Measurements from ENCODE around the gene PPFIBP2.

PPFIBP2 gene

DNA sequence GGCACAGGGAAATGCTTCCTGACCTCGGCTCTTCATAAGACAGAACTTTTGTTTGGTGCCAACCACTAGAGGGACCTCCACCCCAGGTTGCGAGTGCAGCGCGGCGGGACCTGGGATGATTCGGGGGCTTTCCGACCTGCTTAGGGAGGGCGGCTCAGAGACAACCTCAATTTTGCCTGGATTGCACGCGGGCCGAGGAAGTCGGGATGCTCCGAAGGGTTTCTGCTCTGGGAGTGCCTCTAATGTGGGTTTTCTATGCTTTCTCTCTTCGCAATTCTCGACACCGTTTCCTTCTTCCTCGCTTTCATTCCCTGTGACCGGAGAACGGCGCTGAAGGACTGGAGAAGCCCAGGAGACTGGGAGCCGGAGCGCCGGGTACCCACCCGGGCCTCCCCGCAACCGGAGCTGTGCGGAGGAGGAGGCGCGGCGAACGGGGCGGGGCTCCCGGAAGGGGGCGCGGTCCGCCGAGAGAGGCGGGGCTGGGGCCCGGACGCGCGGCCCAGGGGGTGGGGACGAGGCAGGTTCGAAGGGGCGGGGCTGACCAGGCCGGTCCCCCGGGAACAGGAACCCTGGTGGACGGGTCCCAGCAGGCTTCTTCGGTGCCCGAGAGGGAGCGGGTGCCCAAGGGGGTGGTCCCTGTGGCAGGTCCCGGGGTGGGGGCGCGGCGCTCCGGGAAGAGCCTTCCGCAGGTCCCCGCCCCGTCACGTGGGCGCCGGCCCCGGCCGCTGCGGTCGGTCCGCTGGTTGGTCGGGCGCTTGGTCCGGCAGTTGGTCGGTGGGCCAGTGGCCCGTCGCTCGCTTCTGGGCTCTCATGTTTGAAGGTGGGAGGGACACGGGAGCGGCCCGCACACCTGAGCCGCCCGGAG lies at the start of gene PPFIBP2:
PPFIBP2 (plus strand) TSS at position 766 of the 865 bp plus-strand sequence. CDS start 35,477 bp downstream, outside the sequence.
- in situ Hi-C loops (cut with HindIII; ENCODE audit: low sequenced_read_pairs), result loop anchor here (10.0 to 25.0 kb wide), 2 partner anchors 174 to 609 kb away; no protein-coding TSS in a partner anchor

DNA sequence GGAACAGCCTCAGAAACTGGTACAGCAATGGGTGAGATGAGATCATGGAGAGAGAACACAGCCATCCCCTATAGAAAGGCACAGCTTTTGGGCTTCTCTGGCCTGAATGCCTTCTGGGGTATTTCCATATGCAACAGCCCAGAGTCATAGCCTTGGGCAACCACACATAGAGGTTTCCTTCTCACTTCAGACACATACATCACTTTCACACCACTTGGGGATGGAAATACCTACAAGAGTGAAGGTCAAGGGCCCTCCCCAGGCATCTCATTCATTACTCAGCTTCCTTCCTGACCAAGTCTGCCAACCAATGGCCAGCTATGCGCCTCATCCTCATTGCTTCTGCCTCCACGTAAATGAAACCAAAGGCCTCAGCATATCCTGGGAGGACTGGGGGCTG lies 46.1 kb upstream of the PPFIBP2 start:
- in situ Hi-C loops (cut with HindIII; ENCODE audit: low sequenced_read_pairs), result no loop called here

DNA sequence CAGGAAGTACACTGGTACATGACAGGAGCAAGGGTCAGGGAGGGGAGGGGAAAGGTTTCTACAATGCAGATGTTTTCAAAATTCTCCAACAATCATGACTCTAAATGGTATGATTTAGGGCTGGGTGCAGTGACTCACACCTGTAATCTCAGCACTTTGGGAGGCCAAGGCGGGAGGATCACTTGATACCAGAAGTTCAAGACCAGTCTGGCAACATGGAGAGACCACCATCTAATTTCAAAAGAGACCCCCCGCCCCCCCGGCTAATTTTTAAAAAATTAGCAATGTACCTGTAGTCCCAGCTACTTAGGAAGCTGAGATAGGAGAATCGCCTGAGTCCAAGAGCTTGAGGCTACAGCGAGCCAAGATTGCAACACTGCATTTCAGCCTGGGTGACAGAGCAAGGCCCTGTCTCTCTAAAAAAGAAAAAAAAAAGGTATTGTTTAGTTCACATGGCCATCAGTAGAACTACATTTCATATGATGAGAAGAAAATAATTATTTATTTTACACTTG lies 44.4 kb upstream of the PPFIBP2 start:
- in situ Hi-C loops (cut with HindIII; ENCODE audit: low sequenced_read_pairs), result no loop called here

DNA sequence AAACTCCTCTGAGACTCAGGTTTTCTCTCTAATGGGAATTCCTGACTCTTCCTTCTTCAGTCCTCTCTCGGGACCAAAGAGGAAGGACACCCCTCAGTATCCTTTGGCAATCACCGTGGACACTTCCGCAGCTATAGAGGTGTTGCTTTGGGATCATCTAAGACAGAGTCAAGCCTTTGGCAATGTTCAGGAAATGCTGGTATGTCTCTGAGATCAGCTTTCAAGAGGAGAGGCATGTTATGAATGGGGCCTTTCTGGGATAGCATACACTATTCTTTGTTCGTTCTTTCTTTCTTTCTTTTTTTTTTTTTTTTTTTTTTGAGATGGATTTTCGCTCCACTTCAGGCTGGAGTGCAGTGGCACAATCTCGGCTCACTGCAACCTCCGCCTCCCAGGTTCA lies 42.7 kb upstream of the PPFIBP2 start:
- in situ Hi-C loops (cut with HindIII; ENCODE audit: low sequenced_read_pairs), result no loop called here

DNA sequence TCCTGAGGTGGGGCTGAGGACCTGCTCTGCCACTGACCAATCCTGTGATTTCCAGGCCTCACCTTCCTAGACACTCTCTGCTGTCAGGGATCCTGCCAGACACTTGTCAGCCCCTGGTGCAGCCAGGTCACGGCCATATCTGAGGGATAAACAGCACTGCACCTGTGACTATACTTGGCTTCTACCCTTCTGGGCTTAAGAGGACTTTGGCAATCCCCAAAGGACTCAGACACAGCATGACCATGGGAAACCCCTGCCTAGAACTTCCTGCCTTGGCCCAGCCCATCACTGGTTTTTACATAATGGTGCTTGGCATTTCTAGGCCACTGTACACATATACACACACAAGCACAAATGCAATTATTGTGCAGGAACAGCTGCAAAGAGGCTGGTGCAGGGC lies 40.1 kb upstream of the PPFIBP2 start:
- in situ Hi-C loops (cut with HindIII; ENCODE audit: low sequenced_read_pairs), result no loop called here

DNA sequence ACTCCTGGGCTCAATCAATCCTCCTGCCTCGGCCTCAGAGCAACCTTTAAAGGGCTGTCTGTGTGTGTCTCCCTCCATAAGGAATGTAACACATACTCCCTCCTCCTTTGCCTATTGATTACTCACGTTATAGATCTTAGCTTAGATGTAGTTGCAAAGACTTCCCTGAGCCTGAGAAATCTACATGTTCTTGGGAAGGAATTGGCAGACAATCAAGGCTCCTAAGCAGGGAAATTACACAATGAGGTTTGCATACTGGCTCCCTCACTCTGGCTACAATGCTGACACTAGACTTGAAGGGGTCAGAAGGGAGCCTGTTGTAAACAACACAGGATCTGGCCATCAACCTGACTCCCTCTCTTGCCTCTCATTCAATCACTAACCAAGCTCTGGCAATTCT lies 33.7 kb upstream of the PPFIBP2 start:
- in situ Hi-C loops (cut with HindIII; ENCODE audit: low sequenced_read_pairs), result no loop called here

DNA sequence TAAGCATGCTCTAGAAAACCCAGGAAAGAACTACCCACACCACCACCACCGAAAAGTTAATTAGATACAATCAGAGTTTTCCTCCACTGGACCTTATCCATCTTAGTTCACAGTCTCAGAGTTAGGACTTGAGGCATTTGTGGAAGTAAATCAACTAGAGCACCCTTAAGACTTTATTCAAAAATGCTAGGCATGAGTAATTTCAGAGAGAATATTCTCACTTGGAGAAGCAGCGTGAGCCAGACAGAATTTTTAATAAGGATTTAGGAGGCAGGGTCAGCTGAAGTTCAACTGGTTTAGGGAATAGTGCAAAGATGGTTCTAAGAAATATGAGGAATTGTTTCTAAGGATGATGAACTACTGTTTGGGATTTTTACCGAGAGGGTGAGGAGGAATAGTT lies 29.7 kb upstream of the PPFIBP2 start:
- in situ Hi-C loops (cut with HindIII; ENCODE audit: low sequenced_read_pairs), result no loop called here

DNA sequence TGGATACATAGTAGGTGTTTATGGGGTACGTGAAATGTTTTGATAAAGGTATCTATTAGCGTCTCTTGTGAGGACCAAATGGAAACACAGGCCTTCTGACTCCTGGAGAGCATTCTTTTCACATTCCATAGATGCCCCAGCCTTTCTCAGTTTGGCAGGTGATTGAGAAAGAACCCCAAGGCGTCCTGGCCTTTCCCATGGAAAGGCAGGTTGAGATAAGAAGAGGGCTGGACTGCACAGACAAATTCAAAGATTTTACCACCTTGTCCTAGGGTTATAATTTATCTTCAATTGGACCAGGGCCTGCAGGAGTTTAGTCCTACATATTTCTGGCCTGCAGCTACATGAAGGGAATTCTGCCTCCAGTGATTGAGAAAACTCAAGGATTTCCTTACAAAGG lies 29.2 kb upstream of the PPFIBP2 start:
- in situ Hi-C loops (cut with HindIII; ENCODE audit: low sequenced_read_pairs), result no loop called here

DNA sequence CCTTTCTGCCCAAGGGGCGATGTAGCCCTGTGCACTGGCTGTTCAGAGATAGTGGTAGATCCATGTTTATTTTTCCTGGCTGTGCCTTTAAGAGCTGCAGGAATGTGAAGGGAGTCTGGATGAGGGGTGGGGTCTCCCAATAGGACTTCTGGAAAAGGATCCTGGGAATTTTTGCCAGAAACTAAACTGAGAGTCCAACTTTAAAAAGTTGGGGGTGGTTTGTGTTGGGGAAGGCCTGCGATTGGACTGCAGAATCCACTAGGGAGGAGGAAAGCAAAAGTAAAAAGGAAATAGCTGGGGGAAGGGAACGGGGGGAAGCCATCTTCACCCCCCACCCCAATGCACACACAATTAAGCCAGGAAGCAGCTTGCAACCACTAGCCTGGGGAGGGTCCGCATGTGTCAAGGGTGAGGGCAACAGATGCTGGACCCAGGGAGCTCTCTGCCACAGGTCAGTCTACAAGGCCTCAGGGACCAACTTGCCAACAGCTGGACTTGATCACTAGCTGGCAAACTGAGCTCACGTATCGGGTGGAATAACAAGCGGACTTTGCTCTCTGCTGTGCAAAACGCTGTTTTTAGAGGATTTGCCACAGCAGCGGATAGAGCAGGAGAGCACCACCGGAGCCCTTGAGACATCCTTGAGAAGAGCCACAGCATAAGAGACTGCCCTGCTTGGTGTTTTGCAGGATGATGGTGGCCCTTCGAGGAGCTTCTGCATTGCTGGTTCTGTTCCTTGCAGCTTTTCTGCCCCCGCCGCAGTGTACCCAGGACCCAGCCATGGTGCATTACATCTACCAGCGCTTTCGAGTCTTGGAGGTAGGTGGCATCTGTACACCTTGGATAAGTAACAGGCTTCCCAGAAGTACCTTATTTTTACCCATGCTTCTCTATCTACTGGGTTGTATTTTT lies 28.4 kb upstream of the PPFIBP2 start, which contains the start of gene OLFML1:
OLFML1 (plus strand) TSS at position 321 of the 912 bp plus-strand sequence; CDS start at position 691, 370 bp downstream.
- in situ Hi-C loops (cut with HindIII; ENCODE audit: low sequenced_read_pairs), result no loop called here

DNA sequence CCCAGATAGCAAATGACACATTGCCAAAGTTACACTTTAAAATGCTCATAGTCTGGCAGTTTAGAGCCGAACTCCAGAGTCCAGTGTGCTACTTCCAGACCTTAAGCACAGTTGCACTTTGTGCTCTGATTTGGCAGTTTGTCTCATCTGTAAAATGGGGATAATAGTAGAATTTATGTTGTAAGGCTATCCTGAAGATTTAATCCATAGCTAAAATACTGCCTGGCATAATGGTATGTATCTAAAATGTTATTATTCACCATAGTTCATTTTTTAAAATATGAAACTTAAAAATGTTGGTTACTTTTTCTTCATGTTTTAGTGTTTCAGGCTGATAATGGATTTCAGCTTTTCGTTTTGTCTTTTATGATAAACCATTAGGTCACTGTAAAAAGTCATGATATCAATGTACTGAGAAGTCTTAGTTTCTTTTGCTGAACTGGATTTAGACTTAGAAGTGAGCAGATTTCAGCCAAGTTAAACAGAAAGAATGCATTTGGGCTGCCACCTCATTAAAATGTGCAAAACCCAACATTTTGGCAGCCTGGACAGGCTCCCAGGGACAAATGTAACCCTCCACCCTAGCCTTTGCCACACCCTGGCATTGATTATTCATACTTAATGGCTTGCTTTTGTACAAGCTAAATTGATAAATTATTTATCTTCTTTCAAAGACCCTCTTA lies 27.6 kb upstream of the PPFIBP2 start:
- in situ Hi-C loops (cut with HindIII; ENCODE audit: low sequenced_read_pairs), result no loop called here

DNA sequence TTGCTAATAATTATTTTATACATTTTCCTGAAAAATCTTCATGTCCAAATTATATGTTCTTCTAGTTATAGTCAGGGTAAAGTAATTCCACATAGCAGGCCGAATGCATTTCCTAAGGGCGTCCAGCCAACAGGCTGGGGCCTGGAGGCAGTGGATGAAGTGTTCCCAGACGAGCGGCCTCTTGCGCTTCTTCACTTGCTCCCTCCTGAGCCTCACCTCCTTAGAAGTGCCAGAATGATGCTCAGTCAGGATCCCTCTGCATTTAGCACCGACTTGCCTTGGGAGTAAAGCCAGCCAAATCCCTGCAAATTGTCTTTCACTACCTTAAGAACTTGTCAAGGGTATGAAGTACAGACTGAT lies 27.0 kb upstream of the PPFIBP2 start:
- in situ Hi-C loops (cut with HindIII; ENCODE audit: low sequenced_read_pairs), result no loop called here

DNA sequence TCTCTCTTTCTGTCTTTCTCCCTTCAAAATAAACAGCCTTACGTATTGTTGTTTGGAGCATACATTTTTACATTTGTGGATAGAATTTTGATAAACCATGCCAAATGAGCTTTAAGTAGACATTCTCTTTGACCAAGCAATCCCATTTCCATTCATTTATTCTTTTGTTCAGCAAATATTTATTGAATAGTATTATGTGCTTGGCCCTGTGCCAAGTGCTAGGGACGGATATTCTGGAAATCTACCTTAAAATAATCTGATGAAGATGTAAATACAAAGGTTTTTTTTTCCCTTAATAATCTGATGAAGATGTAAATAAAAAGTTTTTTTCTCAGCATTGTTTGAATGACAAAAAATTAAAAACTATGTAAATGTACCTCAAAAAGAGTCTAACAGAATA lies 26.4 kb upstream of the PPFIBP2 start:
- in situ Hi-C loops (cut with HindIII; ENCODE audit: low sequenced_read_pairs), result no loop called here

DNA sequence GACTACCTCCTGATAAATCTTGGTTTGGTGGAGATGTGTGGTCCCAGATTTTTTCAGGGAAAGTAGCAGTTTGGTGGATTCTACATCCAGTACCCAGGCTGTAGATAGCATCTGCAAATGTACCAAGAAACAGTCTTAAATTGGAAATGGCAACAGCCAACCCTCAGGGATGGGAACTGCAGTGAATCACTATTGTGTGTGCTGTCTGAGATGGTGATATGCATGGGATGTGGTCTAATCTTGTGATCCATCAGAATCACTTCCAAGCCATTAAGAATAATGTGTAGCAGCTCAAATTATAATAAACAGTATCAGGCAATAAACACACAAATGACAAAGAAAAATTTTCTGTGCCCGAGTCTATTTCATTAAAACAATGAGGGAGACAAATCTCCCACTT lies 25.1 kb upstream of the PPFIBP2 start:
- in situ Hi-C loops (cut with HindIII; ENCODE audit: low sequenced_read_pairs), result no loop called here

DNA sequence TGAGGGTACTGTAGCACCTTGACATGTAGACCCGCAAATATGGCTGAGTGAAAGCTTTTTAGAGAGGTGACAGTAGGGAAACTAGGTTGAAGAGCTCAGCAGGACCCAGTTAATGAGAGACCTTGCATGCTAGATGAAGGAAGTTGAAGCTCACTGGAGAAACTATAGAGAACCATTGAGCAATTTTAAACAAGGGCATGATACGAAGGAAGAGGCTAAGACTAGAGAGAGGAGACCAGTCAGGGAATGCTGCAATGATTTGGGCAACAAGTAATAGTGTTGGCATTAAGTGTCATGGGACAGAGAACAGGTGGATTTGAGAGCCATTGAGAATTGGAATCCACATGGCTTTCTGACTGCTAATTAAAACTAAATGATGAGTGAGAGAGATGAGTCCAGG lies 24.4 kb upstream of the PPFIBP2 start:
- in situ Hi-C loops (cut with HindIII; ENCODE audit: low sequenced_read_pairs), result no loop called here

DNA sequence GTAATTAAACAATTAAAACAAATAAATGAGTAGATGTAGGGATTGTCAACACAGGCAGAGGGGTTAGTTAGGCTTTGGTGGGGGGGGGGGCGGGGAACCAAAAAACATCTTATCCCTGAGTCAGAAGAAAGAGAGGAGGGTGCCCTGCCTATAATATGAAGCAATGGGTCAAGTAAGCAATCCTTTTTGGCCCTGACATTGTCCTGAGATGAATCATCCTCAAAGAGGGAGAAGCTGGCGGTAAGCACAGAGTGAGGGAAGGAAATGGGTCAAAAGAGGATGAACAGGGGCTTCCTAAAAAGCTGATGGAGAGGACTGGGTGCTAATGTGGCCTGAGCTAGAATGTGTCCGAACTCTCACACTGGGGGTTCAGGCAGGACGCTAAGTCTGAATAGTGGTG lies 23.7 kb upstream of the PPFIBP2 start:
- in situ Hi-C loops (cut with HindIII; ENCODE audit: low sequenced_read_pairs), result no loop called here

DNA sequence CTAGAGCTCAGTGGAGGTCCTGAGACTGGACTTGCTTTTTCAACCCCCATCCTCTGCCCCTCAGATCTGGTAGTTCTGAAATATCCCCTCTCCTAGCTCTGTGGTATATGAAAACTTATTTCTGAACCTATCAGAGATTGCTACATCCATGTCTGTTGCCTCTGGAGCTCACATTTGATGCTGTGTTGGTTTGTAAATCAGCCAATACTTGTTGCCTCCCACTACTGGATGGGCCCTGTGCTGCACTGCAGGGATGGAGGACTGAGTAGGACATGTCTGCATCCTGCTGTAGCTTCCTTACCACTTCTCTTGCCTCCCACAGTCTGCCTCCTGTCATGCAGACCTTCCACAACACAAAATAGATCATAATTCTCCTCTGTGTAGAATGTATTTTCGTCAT lies 23.3 kb upstream of the PPFIBP2 start:
- in situ Hi-C loops (cut with HindIII; ENCODE audit: low sequenced_read_pairs), result no loop called here

DNA sequence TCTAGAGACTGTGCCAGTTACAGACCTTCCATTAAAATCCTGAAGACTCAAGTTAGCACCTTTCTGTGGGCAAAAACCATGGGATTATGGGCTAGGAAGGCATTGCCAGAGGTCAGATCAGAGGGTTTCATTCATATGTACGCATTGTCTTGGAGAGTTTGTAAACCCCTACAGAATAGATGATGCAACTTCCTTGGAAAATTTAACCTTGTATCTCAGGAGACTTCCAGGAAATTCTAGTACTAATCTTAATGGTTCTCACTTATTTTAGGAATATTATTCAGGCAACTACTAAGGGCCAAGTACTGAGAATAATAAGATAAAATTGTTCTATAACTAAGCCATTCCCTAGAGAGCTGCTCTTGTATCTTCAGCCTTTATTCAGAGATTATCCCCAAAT lies 21.5 kb upstream of the PPFIBP2 start:
- in situ Hi-C loops (cut with HindIII; ENCODE audit: low sequenced_read_pairs), result no loop called here

DNA sequence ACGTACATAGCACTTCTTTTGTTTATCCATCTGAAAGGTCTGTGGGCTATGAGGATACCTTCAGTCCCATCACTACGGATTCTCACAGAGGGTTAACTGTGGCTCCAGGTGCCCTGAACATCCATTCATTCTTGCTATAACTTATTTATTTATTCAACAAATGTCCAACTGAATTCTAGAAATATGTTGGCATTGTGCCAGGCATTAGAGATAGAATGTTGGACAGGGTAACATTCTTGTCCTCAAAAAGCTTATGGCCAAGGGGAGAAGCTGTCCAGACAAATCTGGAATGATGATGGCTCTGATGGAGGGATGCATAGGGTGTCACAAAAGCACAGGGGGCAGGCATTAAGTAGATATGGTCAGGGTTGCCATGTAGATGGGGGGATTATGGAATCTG lies 20.1 kb upstream of the PPFIBP2 start:
- in situ Hi-C loops (cut with HindIII; ENCODE audit: low sequenced_read_pairs), result no loop called here

DNA sequence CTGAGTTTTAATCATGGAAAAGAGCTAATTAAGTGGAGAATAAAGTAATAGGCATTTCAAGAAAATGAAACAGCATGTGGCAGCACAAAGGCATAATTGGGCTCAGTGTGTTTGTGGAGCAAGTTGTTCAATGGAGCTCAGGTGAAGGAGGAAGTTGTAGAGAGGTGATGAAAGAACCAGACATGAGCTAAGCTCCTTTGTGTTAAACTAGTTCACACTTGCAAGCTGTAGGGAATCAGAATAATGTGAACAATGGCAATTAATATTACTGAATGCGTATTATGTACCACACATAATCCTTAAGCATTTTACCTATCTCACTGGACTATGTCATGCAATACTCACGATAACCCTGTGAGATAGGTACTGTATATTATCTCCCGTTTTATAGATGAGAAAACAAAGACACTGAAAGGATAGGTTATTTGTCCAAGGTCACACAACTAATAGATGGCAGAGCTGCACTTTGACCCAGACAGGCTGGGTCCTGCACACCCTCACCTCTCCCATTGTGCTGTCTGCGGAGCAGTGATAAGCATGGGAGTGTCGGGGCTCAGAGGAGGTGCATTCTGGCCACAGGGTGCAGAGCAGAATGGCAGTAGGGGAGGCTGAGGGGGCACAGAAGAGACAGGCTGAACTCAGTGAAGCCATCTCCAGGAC lies 19.6 kb upstream of the PPFIBP2 start:
- in situ Hi-C loops (cut with HindIII; ENCODE audit: low sequenced_read_pairs), result no loop called here

DNA sequence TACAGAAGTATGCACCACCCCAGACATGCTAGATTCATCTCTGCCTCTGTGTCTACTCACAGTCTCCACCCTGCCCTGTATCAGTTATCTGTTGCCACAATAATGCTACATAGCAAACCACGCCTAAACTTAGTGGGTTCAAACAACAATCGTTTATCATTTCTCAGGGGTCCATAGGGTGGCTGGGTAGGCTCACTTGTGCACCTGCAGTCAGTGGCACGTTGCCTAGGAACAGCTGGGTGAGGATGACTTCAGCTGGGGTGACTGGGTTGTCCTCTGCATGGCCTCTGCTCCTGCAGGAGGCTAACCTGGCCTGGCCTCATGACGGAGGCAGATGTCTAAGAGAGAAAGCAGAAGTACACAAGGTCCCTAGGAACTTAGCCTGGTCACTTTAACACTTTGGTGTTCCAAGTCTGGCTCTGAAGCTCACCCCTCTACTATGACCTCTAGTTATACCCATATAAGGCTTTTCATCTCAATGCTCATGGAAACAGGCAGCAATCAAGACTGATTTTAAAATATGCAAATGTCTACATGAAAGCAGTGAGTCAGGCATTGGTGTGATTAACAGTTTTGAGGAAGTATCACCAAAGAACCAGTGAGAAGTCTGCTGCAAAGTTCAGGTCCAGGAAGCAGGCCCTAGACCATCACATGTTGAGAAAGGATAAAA lies 17.8 kb upstream of the PPFIBP2 start:
- in situ Hi-C loops (cut with HindIII; ENCODE audit: low sequenced_read_pairs), result no loop called here
